GM12892 (cell line): ENCODE measurements around the gene ASPHD1.

Source experiments
- POLR2A ChIP-seq: IDR thresholded peaks from 2 replicates; pipeline ENCODE4 v1.6.1; 2011; ENCODE audit warnings: low read depth, low read length, control low read depth
- POLR2AphosphoS5 ChIP-seq: IDR thresholded peaks from 2 replicates; pipeline ENCODE4 v1.6.1; 2011; ENCODE audit warnings: low read depth, low read length, control low read depth
- TAF1 ChIP-seq: IDR thresholded peaks from 2 replicates; pipeline ENCODE4 v1.6.1; 2011; ENCODE audit warnings: low read depth, mild to moderate bottlenecking, control low read depth, low read length, borderline replicate concordance

DNA sequence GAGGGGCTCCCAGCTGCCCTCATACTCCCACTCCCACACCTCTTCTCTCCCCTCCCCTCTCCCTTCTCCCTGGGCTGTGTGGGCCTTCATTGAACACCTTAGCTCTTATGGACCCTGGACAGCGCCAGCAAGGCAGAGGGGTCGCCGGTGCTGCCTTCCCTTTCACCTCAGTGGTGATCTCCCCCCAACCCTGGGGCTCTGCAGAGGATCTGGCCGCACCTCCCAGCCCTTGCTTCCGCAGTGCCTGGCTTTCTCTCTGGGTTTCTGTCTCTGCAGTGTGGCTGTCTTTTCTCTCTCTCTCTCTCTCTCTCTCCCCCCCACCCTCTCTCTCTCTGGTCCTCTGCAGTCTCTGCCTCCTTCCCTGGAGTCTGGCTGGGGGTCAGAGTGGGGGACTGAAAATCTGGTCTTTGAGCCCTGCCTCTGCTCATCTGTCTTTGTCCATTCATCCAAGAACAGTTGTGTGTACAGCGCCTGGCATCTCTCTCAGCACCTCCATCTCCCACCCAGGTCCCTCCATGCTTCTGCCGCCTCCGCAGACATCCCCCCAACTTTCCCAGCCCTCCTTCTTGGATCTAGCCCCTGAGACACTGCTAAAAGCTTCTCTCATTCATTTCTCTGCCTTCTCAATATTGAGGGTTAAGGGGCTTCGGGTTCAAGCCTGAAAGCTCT, 2.0 kb upstream of the ASPHD1 start:
- TF ChIP-seq POLR2A (no peak), TAF1 (no peak), POLR2AphosphoS5 (no peak)
